GM18505 (cell line): ENCODE measurements around the gene FAM163A.
"Not testable (repeated sequence)": the region's sequence is repeated elsewhere in the genome, so short reads cannot be mapped to it uniquely, and the experiment has no call there.

ENCODE experiments used
- ATAC-seq: cut with Tn5 transposase; IDR thresholded peaks from one replicate; pipeline ENCODE4 v1.9.1; 2021; ENCODE audit not compliant: unreplicated experiment
- POLR2A ChIP-seq: IDR thresholded peaks from 4 replicates; pipeline ENCODE4 v1.6.1; 2011; ENCODE audit warnings: borderline replicate concordance; ENCODE audit not compliant: insufficient read depth, insufficient read length; ENCODE audit errors: extremely low read depth

FAM163A gene

GRCh38 chr1:179786815-179787685 lies 44.0 kb downstream of the FAM163A start:
- no peak for ATAC-seq
- TF ChIP-seq POLR2A = no peak

- no peak for ATAC-seq
- TF ChIP-seq POLR2A = no peak
Measured at GRCh38 chr1:179788259-179788658, 45.2 kb downstream of the FAM163A start.

GRCh38 chr1:179793281-179793680 lies 50.2 kb downstream of the FAM163A start:
- TF ChIP-seq POLR2A = no peak

GRCh38 chr1:179794146-179794545 lies 51.1 kb downstream of the FAM163A start:
- no peak for TF ChIP-seq POLR2A
- ATAC-seq = no peak

More at GRCh38 chr1:179793281-179793680, 50.2 kb downstream of the FAM163A start:
- no peak for ATAC-seq

- TF ChIP-seq POLR2A = no peak
- ATAC-seq = no peak
Measured at GRCh38 chr1:179794669-179795068, 51.6 kb downstream of the FAM163A start.

- TF ChIP-seq POLR2A = no peak
- no peak for ATAC-seq
Measured at GRCh38 chr1:179798213-179798863, 55.2 kb downstream of the FAM163A start.

GRCh38 chr1:179798864-179799516 lies 55.9 kb downstream of the FAM163A start:
- no peak for ATAC-seq

GRCh38 chr1:179800481-179800880 lies 57.4 kb downstream of the FAM163A start:
- no peak for ATAC-seq
- TF ChIP-seq POLR2A = no peak

More at GRCh38 chr1:179798864-179799516, 55.9 kb downstream of the FAM163A start:
- no peak for TF ChIP-seq POLR2A

- TF ChIP-seq POLR2A = no peak
- no peak for ATAC-seq
Measured at GRCh38 chr1:179803104-179803503, 60.0 kb downstream of the FAM163A start.

GRCh38 chr1:179803918-179804317 lies 60.8 kb downstream of the FAM163A start:
- TF ChIP-seq POLR2A = no peak
- ATAC-seq = no peak

- not testable (repeated sequence) for ATAC-seq
Measured at GRCh38 chr1:179804417-179804816, 61.3 kb downstream of the FAM163A start.

- no peak for TF ChIP-seq POLR2A
- ATAC-seq = no peak
Measured at GRCh38 chr1:179805291-179806195, 62.5 kb downstream of the FAM163A start.

- ATAC-seq = no peak
- TF ChIP-seq POLR2A = no peak
Measured at GRCh38 chr1:179806333-179806732, 63.2 kb downstream of the FAM163A start.
